K562 (cell line): ENCODE data around the gene VAT1L. TPM values are rescaled to one million over a fixed set of nuclear protein-coding genes. Genes with fewer than 3 reads are reported as not detected.

Source experiments
- ATAC-seq: fragments of 200-7000 bp; cut with Tn5 transposase; 3 replicates; pipeline ENCODE4 v1.9.1; 2020; ENCODE audit warnings: moderate library complexity
- BruUV-seq: library from RNA; stranded (reverse); fragments of 400-500 nt; replicated peaks from 2 replicates; lab custom pipeline; 2021; lab: Mats Ljungman, UMichigan
- CTCF ChIA-PET: fragments of 300-600 bp; formaldehyde crosslinking; extraction: SDS; loops from one replicate; lab custom pipeline; 2021; ENCODE audit warnings: low intra/inter-chr PET ratio; lab: Yijun Ruan, JAX
- POLR2A ChIA-PET: fragments of 300-600, 350-650 bp; sonication (Branson Sonifier 250); formaldehyde crosslinking; extraction: SDS; loops from one replicate; lab custom pipeline; 2021; ENCODE audit warnings: antibody characterized with exemption, inconsistent platforms; lab: Yijun Ruan, JAX
- DNase-seq, 4 experiments: peaks; one replicate each; pipeline versions ENCODE4 v3.0.0 to v3.0.0-alpha.2; 2011 to 2018; ENCODE audit warnings: low spot score in 3 of 4, mixed read lengths in 3 of 4; ENCODE audit errors: extremely low read depth in 1 of 4
- FAIRE-seq: peaks from 2 replicates; lab custom pipeline; 2011; peaks lifted over from hg19 to GRCh38; lab: Jason Lieb, UNC
- H2AFZ ChIP-seq: 2 replicates; pipeline ENCODE4 v1.6.0; 2011; ENCODE audit warnings: low read depth, low read length, control low read depth, inconsistent platforms
- H3K27ac ChIP-seq: fragments of 200-600 bp; 3 replicates; pipeline ENCODE4 v1.8.0; 2011; ENCODE audit warnings: low read depth, mild to moderate bottlenecking, control low read depth, inconsistent platforms, low read length, moderate library complexity, mixed read lengths; ENCODE audit errors: extremely low read depth
- H3K27me3 ChIP-seq, 2 experiments: fragments of 300-600 bp in 1 of 2; 2 replicates in 1 of 2; 3 replicates in 1 of 2; pipeline versions ENCODE4 v1.6.0 to v1.8.0; 2011; ENCODE audit warnings: inconsistent platforms in 2 of 2, low read length in 2 of 2, mild to moderate bottlenecking in 1 of 2, mixed read lengths in 1 of 2, moderate library complexity in 1 of 2; ENCODE audit not compliant: control insufficient read depth in 2 of 2, insufficient read depth in 2 of 2
- H3K36me3 ChIP-seq: fragments of 300-600 bp; 3 replicates; pipeline ENCODE4 v1.8.0; 2011; ENCODE audit warnings: mild to moderate bottlenecking, low read length, inconsistent platforms; ENCODE audit not compliant: control insufficient read depth, insufficient read depth
- H3K4me1 ChIP-seq, 2 experiments: fragments of 200-600 bp in 1 of 2; replicated peaks in 1 of 2; 2 replicates in 1 of 2; 3 replicates in 1 of 2; pipeline versions ENCODE4 v1.5.1 to v1.8.0; 2011; ENCODE audit warnings: inconsistent platforms in 2 of 2, low read length in 2 of 2, mild to moderate bottlenecking in 1 of 2, mixed read lengths in 1 of 2, moderate library complexity in 1 of 2; ENCODE audit not compliant: control insufficient read depth in 2 of 2, insufficient read depth in 2 of 2
- H3K4me2 ChIP-seq: 2 replicates; pipeline ENCODE4 v1.6.1; 2011; ENCODE audit warnings: low read length, control low read depth, inconsistent platforms, mixed read lengths; ENCODE audit not compliant: insufficient read depth
- H3K4me3 ChIP-seq: fragments of 200-600 bp; sonication (generic), shearing (Covaris generic); 2 replicates; pipeline ENCODE4 v1.5.1; 2016; ENCODE audit warnings: control low read depth, inconsistent platforms
- H3K79me2 ChIP-seq: fragments of 200-600 bp; 3 replicates; pipeline ENCODE4 v1.8.0; 2011; ENCODE audit warnings: low read length, inconsistent platforms; ENCODE audit not compliant: control insufficient read depth, insufficient read depth
- H3K9ac ChIP-seq, 2 experiments: 2 replicates each; pipeline versions ENCODE4 v1.6.0 to v1.6.1; 2011; ENCODE audit warnings: low read depth in 2 of 2, low read length in 2 of 2, control low read depth in 1 of 2, inconsistent platforms in 1 of 2, mild to moderate bottlenecking in 1 of 2, mixed read lengths in 1 of 2; ENCODE audit not compliant: insufficient read depth in 1 of 2
- H3K9me1 ChIP-seq: one replicate; pipeline ENCODE4 v1.6.0; 2011; ENCODE audit warnings: inconsistent platforms, mild to moderate bottlenecking, low read length, moderate library complexity; ENCODE audit not compliant: control insufficient read depth, insufficient read depth
- H3K9me3 ChIP-seq: replicated peaks from 2 replicates; pipeline ENCODE4 v1.5.1; 2011; ENCODE audit warnings: low read depth, low read length, inconsistent platforms; ENCODE audit not compliant: control insufficient read depth, insufficient read depth
- H4K20me1 ChIP-seq: replicated peaks from 2 replicates; pipeline ENCODE4 v1.6.1; 2011; ENCODE audit warnings: low read length, inconsistent platforms, mixed read lengths; ENCODE audit not compliant: control insufficient read depth, insufficient read depth
- FIP1L1 ChIP-seq: fragments of 200-400 bp; formaldehyde crosslinking; IDR thresholded peaks from 2 replicates; pipeline ENCODE4 v1.6.1; 2018; ENCODE audit warnings: mild to moderate bottlenecking, low read depth, low read length; ENCODE audit not compliant: poor library complexity, severe bottlenecking
- NONO ChIP-seq, 2 experiments: fragments of 200-400 bp in 1 of 2; fragments of 450-650 bp in 1 of 2; formaldehyde crosslinking in 1 of 2; IDR thresholded peaks; 2 replicates each; pipeline ENCODE4 v1.6.1; 2017; ENCODE audit warnings: low read depth in 2 of 2, mild to moderate bottlenecking in 2 of 2, moderate library complexity in 2 of 2, low read length in 1 of 2
- STAT5A ChIP-seq: IDR thresholded peaks from 2 replicates; pipeline ENCODE4 v1.6.1; 2012; ENCODE audit warnings: low read length, inconsistent platforms, borderline replicate concordance
- ZNF184 ChIP-seq: sonication (generic); formaldehyde crosslinking; IDR thresholded peaks from 2 replicates; pipeline ENCODE4 v1.5.0; 2020; ENCODE audit warnings: missing genetic modification reagents
- ZNF445 ChIP-seq: fragments of 250-450 bp; sonication (Bioruptor Pico); IDR thresholded peaks from 2 replicates; pipeline ENCODE4 v1.4.0; 2020; ENCODE audit warnings: low read depth, mild to moderate bottlenecking, moderate library complexity
- WGBS: fragments of 100-300 bp; shearing (Covaris generic); methylation state at CpG from one replicate; pipeline ENCODE4 v1.1.6; 2016; ENCODE audit warnings: low coverage, mixed read lengths; ENCODE audit not compliant: insufficient coverage; ENCODE audit errors: missing lambda C conversion rate; 5-methylcytosine and 5-hydroxymethylcytosine counted together
- in situ Hi-C: fragments of 300-500 bp; cut with MboI; formaldehyde crosslinking; loops from 4 replicates; pipeline ENCODE4 v1.15.0; 2018; ENCODE audit warnings: inconsistent platforms, mixed read lengths
- intact Hi-C: fragments of 100-400 bp; cut with micrococcal nuclease; formaldehyde crosslinking; loops from 2 replicates; pipeline ENCODE4 v1.14.2; 2022
- polyA plus RNA-seq, 8 experiments: library from polyadenylated mRNA; depleted of rRNA in 4 of 8; stranded (reverse) in 5 of 8; unstranded in 3 of 8; fragments of >200 nt; fragmentation: Nextera tagmentation in 2 of 8; fragmentation: Illumina TruSeq in 1 of 8; extraction: Ambion mirVana in 2 of 8; extraction: Trizol in 1 of 8; gene quantifications; 2 replicates each; pipeline versions ENCODE4 v1.2.1 to v1.2.3, GENCODE V29; 2011 to 2014; ENCODE audit warnings: inconsistent platforms in 1 of 8, missing spikeins in 1 of 8
- total RNA-seq, 7 experiments: library from RNA; depleted of rRNA in 6 of 7; stranded (reverse); fragments of >200 nt in 6 of 7; fragmentation: Illumina TruSeq in 2 of 7; extraction: Trizol in 2 of 7; gene quantifications; 2 replicates each; pipeline versions ENCODE4 v1.2.1 to v1.2.3, GENCODE V29; 2011 to 2021; ENCODE audit warnings: low replicate concordance in 1 of 7
- TF ChIP-seq, protein P1 (sequence below): fragments of 450-650 bp; formaldehyde crosslinking; IDR thresholded peaks from 2 replicates; pipeline ENCODE4 v1.4.0; 2022; ENCODE audit warnings: missing genetic modification characterization
- TF ChIP-seq, protein P2 (sequence below): sonication (generic); formaldehyde crosslinking; IDR thresholded peaks from 2 replicates; pipeline ENCODE4 v1.9.0; 2022; ENCODE audit warnings: mild to moderate bottlenecking, missing genetic modification reagents

Gene VAT1L
- total and polyA plus RNA-seq, 9 of the 15 experiments (the other 6 are each of a cell fraction or from before 2014, with no cell fraction given) = 0.01 TPM; not detected in 8

DNA sequence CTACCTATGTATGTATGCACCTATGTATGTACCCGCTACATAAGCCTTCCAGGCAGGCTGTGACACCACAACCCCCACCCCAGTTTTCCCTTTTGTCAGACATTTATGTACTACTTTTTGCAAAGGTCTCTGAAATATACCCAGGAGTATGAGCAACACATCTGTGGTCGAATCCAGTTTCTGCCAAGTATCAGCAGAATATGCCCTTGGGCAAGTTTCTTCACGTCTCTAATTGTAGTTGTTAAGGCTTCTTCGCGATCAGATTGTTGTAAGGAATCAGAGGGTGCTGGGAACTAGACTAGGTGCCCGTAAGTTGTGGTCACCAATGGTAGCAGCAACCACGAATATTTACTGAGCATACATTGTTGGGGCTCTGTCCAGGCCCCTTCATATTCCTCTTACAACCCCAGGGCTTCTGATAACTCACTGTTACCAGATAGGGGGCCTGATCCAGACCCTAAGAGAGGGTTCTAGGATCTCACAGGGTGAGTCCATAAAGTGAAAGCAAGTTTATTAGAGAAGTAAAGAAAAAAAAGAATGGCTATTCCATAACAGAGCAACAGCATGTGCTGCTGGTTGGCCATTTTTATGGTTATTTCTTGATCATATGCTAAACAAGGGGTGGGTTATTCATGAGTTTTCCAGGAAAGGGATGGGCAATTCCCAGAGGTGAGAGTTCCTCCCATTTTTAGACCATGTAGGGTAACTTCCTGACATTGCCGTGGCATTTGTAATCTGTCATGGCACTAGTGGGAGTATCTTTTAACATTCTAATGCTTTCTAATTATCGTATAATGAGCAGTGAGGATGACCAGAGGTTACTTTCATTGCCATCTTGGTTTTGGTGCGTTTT is 49.4 kb upstream of the VAT1L start:
- Histone ChIP-seq H3K4me1 (peaks cover 0 to 5% of the 10 kb centered on the region in 2 experiments; a peak in 2 of 5 replicates), H3K9me3 (no peaks in the 10 kb centered on the region), H3K36me3 (no peaks in the 10 kb centered on the region), H3K27ac (no peak overlapping the region), H2AFZ (no peak overlapping the region), H3K79me2 (no peaks in the 10 kb centered on the region), H3K9ac (no peak overlapping the region), H3K4me3 (no peak overlapping the region), H4K20me1 (no peaks in the 10 kb centered on the region), H3K4me2 (peak overlapping the region; percentile 8; the same call in 1 of the 2 replicates), H3K9me1 (no peaks in the 10 kb centered on the region), H3K27me3 (peaks cover 0 to 6% of the 10 kb centered on the region in 2 experiments; a peak in 1 of 5 replicates)
- in situ Hi-C loops (no loop called here), intact Hi-C loops (no loop called here)
- FAIRE-seq (no peak), DNase-seq (no peak), ATAC-seq (no peak)
- BruUV-seq = no TSS peak
- WGBS = 21% methylated on average over 10 of the region's 10 CpGs
- CTCF ChIA-PET = no interaction called here
- POLR2A ChIA-PET = interaction anchor here (0.6 kb wide), 1 partner anchor 17 kb away, joined by 3 read pairs; the partner anchor contains the start of gene NUDT7
- TF ChIP-seq FIP1L1 = no peak
- TF ChIP-seq STAT5A = 0 out of 2 replicates have a peak, but pooled peaks have one; percentile 14
- no peak for TF ChIP-seq ZNF445 (CRISPR knock-in tag)
- TF ChIP-seq, protein P1, sequence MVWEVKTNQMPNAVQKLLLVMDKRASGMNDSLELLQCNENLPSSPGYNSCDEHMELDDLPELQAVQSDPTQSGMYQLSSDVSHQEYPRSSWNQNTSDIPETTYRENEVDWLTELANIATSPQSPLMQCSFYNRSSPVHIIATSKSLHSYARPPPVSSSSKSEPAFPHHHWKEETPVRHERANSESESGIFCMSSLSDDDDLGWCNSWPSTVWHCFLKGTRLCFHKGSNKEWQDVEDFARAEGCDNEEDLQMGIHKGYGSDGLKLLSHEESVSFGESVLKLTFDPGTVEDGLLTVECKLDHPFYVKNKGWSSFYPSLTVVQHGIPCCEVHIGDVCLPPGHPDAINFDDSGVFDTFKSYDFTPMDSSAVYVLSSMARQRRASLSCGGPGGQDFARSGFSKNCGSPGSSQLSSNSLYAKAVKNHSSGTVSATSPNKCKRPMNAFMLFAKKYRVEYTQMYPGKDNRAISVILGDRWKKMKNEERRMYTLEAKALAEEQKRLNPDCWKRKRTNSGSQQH (CRISPR knock-in tag) = no peak
- TF ChIP-seq NONO (IDR thresholded peaks at IDR 0.05; ENCODE audit: low read depth in 2 of 2, low read length in 1 of 2) = no peak
- TF ChIP-seq, protein P2, sequence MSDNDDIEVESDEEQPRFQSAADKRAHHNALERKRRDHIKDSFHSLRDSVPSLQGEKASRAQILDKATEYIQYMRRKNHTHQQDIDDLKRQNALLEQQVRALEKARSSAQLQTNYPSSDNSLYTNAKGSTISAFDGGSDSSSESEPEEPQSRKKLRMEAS (CRISPR knock-in tag) = no peak
- TF ChIP-seq ZNF184 = no peak
